Upper lobe of left lung (tissue), 6 donors: Measurements from ENCODE around the gene ZNF407. TPM values are rescaled to one million over a fixed set of nuclear protein-coding genes. Genes with fewer than 3 reads are reported as not detected.

Experiments used
- ATAC-seq, 2 donors: fragments of 200-7000 bp; cut with Tn5 transposase; one replicate each; pipeline ENCODE4 v1.9.1; 2022; ENCODE audit warnings: mild to moderate bottlenecking in 2 of 2, moderate library complexity in 2 of 2; ENCODE audit not compliant: low FRiP score in 2 of 2
- DNase-seq, 2 donors: peaks; one replicate each; pipeline ENCODE4 v3.0.0-alpha.2; 2019 to 2020
- H3K27ac ChIP-seq, 4 donors: fragments of 200-600 bp; sonication (generic); one replicate each; pipeline ENCODE4 v1.5.1; 2016 to 2019
- H3K27me3 ChIP-seq, 4 donors: fragments of 200-600 bp; sonication (generic); one replicate each; pipeline ENCODE4 v1.5.1; 2017 to 2019
- H3K36me3 ChIP-seq, 4 donors: fragments of 200-600 bp; sonication (generic); one replicate each; pipeline ENCODE4 v1.5.1; 2016 to 2019
- H3K4me1 ChIP-seq, 4 donors: fragments of 200-600 bp; sonication (generic); one replicate each; pipeline ENCODE4 v1.5.1; 2018 to 2019
- H3K4me3 ChIP-seq, 4 donors: fragments of 200-600 bp; sonication (generic); one replicate each; pipeline ENCODE4 v1.5.1; 2017 to 2019; ENCODE audit warnings: mild to moderate bottlenecking in 2 of 4, moderate library complexity in 1 of 4
- H3K9me3 ChIP-seq, 4 donors: fragments of 200-600 bp; sonication (generic); one replicate each; pipeline ENCODE4 v1.5.1; 2018 to 2019
- CTCF ChIP-seq, 6 experiments: fragments of 450-650 bp in 4 of 6; fragments of 200-600 bp in 2 of 6; sonication (generic) in 2 of 6; IDR thresholded peaks; one replicate each; pipeline ENCODE4 v1.5.1; 2016 to 2019; ENCODE audit warnings: antibody characterized with exemption in 6 of 6
- EP300 ChIP-seq, 4 donors: sonication (generic); formaldehyde crosslinking; IDR thresholded peaks; one replicate each; pipeline ENCODE4 v1.5.1; 2017; ENCODE audit warnings: antibody characterized with exemption in 4 of 4, control low read depth in 2 of 4
- POLR2A ChIP-seq, 4 donors: fragments of 450-650 bp; IDR thresholded peaks; one replicate each; pipeline ENCODE4 v1.5.1; 2016 to 2017; ENCODE audit warnings: antibody characterized with exemption in 4 of 4, mild to moderate bottlenecking in 2 of 4
- POLR2AphosphoS5 ChIP-seq, 2 donors: sonication (generic); formaldehyde crosslinking; IDR thresholded peaks; one replicate each; pipeline ENCODE4 v1.5.1; 2017; ENCODE audit warnings: antibody characterized with exemption in 2 of 2
- WGBS, 2 donors: methylation state at CpG; one replicate each; pipeline ENCODE4 v1.1.5; 2017 to 2018; 5-methylcytosine and 5-hydroxymethylcytosine counted together
- total RNA-seq, 6 donors: library from RNA; depleted of rRNA in 4 of 6; stranded (reverse); fragments of >200 nt in 4 of 6; gene quantifications; one replicate each; pipeline versions ENCODE4 v1.1.0 to v1.2.1, GENCODE V29; 2016 to 2021
- donor health status: DM: no; HTN: no; CAD: no; lungs with moderate emphysema.
- donor health status: DM: no; HTN: yes; CAD: no; lungs with severe emphysema.

The ZNF407 gene
- total RNA-seq, 6 donors from 2014 or later, result 12.2 to 77.5 (median 17.1) TPM

GRCh38 chr18:74796841-74797576 is 199.3 kb downstream of the ZNF407 start:
- Histone ChIP-seq H3K4me3 (no peak overlapping the region), H3K4me1 (peaks cover 0 to 6% (median 2%) of the 10 kb centered on the region in 4 donors), H3K9me3 (no peaks in the 10 kb centered on the region), H3K27ac (no peak overlapping the region), H3K36me3 (no peaks in the 10 kb centered on the region), H3K27me3 (no peaks in the 10 kb centered on the region)
- TF ChIP-seq EP300 (IDR thresholded peaks at IDR 0.05) (no peak), POLR2A (IDR thresholded peaks at IDR 0.05) (no peak), CTCF (IDR thresholded peaks at IDR 0.05) (no peak), POLR2AphosphoS5 (IDR thresholded peaks at IDR 0.05) (no peak)
- 59 to 67% methylated on average over 7 of the region's 7 CpGs for WGBS, 2 donors
- no peak for DNase-seq
- no peak for ATAC-seq

- Histone ChIP-seq H3K27me3 (no peaks in the 10 kb centered on the region), H3K27ac (no peak overlapping the region), H3K4me3 (no peak overlapping the region), H3K4me1 (peaks cover 0 to 6% (median 2%) of the 10 kb centered on the region in 4 donors), H3K9me3 (no peaks in the 10 kb centered on the region), H3K36me3 (no peaks in the 10 kb centered on the region)
- no peak for DNase-seq
- TF ChIP-seq CTCF (IDR thresholded peaks at IDR 0.05) (no peak), POLR2A (IDR thresholded peaks at IDR 0.05) (no peak), POLR2AphosphoS5 (IDR thresholded peaks at IDR 0.05) (no peak), EP300 (IDR thresholded peaks at IDR 0.05) (no peak)
- no peak for ATAC-seq
- WGBS, 2 donors, result 85 to 90% methylated on average over 6 of the region's 6 CpGs
These were observed 200.0 kb downstream of the ZNF407 start for GRCh38 chr18:74797577-74798151.

GRCh38 chr18:74799542-74799941 is 201.9 kb downstream of the ZNF407 start:
- Histone ChIP-seq H3K4me3 (no peak overlapping the region), H3K27me3 (no peaks in the 10 kb centered on the region), H3K9me3 (no peaks in the 10 kb centered on the region), H3K27ac (no peak overlapping the region), H3K4me1 (peaks cover 0 to 6% (median 2%) of the 10 kb centered on the region in 4 donors), H3K36me3 (no peaks in the 10 kb centered on the region)
- 96% methylated on average over 2 of the region's 2 CpGs for WGBS, 2 donors
- DNase-seq (no peak), ATAC-seq (no peak)
- TF ChIP-seq CTCF (IDR thresholded peaks at IDR 0.05), result no peak
- TF ChIP-seq POLR2AphosphoS5 (IDR thresholded peaks at IDR 0.05), result no peak
- TF ChIP-seq EP300 (IDR thresholded peaks at IDR 0.05), result no peak
- TF ChIP-seq POLR2A (IDR thresholded peaks at IDR 0.05), result no peak

- H3K4me1 ChIP-seq, result peaks cover 0 to 6% (median 2%) of the 10 kb centered on the region in 4 donors
- no peaks in the 10 kb centered on the region for H3K9me3 ChIP-seq
- TF ChIP-seq POLR2A (IDR thresholded peaks at IDR 0.05), result no peak
- TF ChIP-seq POLR2AphosphoS5 (IDR thresholded peaks at IDR 0.05), result no peak
- no peak for TF ChIP-seq CTCF (IDR thresholded peaks at IDR 0.05)
- TF ChIP-seq EP300 (IDR thresholded peaks at IDR 0.05), result no peak
- no peak overlapping the region for H3K4me3 ChIP-seq
- ATAC-seq (no peak), DNase-seq (no peak)
- H3K36me3 ChIP-seq, result no peaks in the 10 kb centered on the region
- no peaks in the 10 kb centered on the region for H3K27me3 ChIP-seq
- H3K27ac ChIP-seq, result no peak overlapping the region
These were observed 202.4 kb downstream of the ZNF407 start for GRCh38 chr18:74800098-74800497.
